DMS153 (cell line): Measurements from ENCODE around the gene RWDD4.

Experiments
- DNase-seq: peaks from one replicate; lab custom pipeline; 2025; lab: John Stamatoyannopoulos, UW

Gene RWDD4

GRCh38 chr4:183659029-183659871 is at the start of gene RWDD4, which contains the start of gene TRAPPC11:
Gene RWDD4 (minus strand): TSS chr4:183659185. CDS start chr4:183658952, 233 bp downstream.
Gene TRAPPC11 (plus strand): TSS chr4:183659293. CDS start chr4:183663868, 4,575 bp downstream.
- peak; percentile 91 for DNase-seq

GRCh38 chr4:183702492-183702891 is 43.5 kb upstream of the RWDD4 start:
- no peak for DNase-seq

- DNase-seq = no peak
Measured at GRCh38 chr4:183700407-183700806, 41.4 kb upstream of the RWDD4 start.

GRCh38 chr4:183698909-183699308 is 39.9 kb upstream of the RWDD4 start:
- DNase-seq = no peak

GRCh38 chr4:183691897-183692296 is 32.9 kb upstream of the RWDD4 start:
- no peak for DNase-seq

- DNase-seq = no peak
Measured at GRCh38 chr4:183691006-183691405, 32.0 kb upstream of the RWDD4 start.

GRCh38 chr4:183688216-183688615 is 29.2 kb upstream of the RWDD4 start:
- DNase-seq = no peak

GRCh38 chr4:183686461-183686860 is 27.5 kb upstream of the RWDD4 start:
- no peak for DNase-seq

- DNase-seq = no peak
Measured at GRCh38 chr4:183681119-183681518, 22.1 kb upstream of the RWDD4 start.

GRCh38 chr4:183675625-183676024 is 16.6 kb upstream of the RWDD4 start:
- no peak for DNase-seq

GRCh38 chr4:183674153-183674552 is 15.2 kb upstream of the RWDD4 start:
- no peak for DNase-seq

- DNase-seq = no peak
Measured at GRCh38 chr4:183670960-183671555, 12.1 kb upstream of the RWDD4 start.

GRCh38 chr4:183670251-183670650 is 11.3 kb upstream of the RWDD4 start:
- no peak for DNase-seq

- DNase-seq = no peak
Measured at GRCh38 chr4:183666088-183666487, 7.1 kb upstream of the RWDD4 start.

GRCh38 chr4:183659872-183660242 is 872 bp upstream of the RWDD4 start:
- no peak for DNase-seq

- DNase-seq = no peak
Measured at GRCh38 chr4:183658362-183659028, 490 bp downstream of the RWDD4 start.

- DNase-seq = no peak
Measured at GRCh38 chr4:183657564-183657963, 1.4 kb downstream of the RWDD4 start.

GRCh38 chr4:183645326-183645725 is 13.7 kb downstream of the RWDD4 start:
- no peak for DNase-seq

- no peak for DNase-seq
Measured at GRCh38 chr4:183639291-183639690, 19.7 kb downstream of the RWDD4 start.

GRCh38 chr4:183638436-183638835 is 20.5 kb downstream of the RWDD4 start:
- no peak for DNase-seq

- DNase-seq = no peak
Measured at GRCh38 chr4:183637461-183637860, 21.5 kb downstream of the RWDD4 start.

GRCh38 chr4:183636923-183637322 is 22.1 kb downstream of the RWDD4 start:
- peak; percentile 25 for DNase-seq

- peak; percentile 66 for DNase-seq
Measured at GRCh38 chr4:183636503-183636902, 22.5 kb downstream of the RWDD4 start.
